NCI-H69 (cell line): ENCODE data around the gene YDJC.
"Not testable (repeated sequence)": the region's sequence is repeated elsewhere in the genome, so short reads cannot be mapped to it uniquely, and the experiment has no call there.

Source experiments
- DNase-seq: peaks from one replicate; lab custom pipeline; 2025; lab: John Stamatoyannopoulos, UW

The YDJC gene

GRCh38 chr22:21632237-21632895, 2.5 kb upstream of the YDJC start, which contains the start of gene CCDC116:
Gene CCDC116, plus strand, starts transcription at chr22:21632760. Its CDS starts 422 bp downstream, at chr22:21633182.
- DNase-seq = peak; percentile 98

- no peak for DNase-seq
Measured at GRCh38 chr22:21631025-21631424, 1.2 kb upstream of the YDJC start.

GRCh38 chr22:21628386-21629254, 1.2 kb downstream of the YDJC start:
- no peak for DNase-seq

- DNase-seq = no peak
Measured at GRCh38 chr22:21626735-21627469, 2.9 kb downstream of the YDJC start.

GRCh38 chr22:21626073-21626734, 3.6 kb downstream of the YDJC start:
- DNase-seq = no peak

- DNase-seq = no peak
Measured at GRCh38 chr22:21624880-21625791, 4.7 kb downstream of the YDJC start.

GRCh38 chr22:21624120-21624879, 5.5 kb downstream of the YDJC start:
- peak; percentile 48 for DNase-seq

GRCh38 chr22:21623648-21623970, 6.2 kb downstream of the YDJC start:
- no peak for DNase-seq

- peak; percentile 27 for DNase-seq
Measured at GRCh38 chr22:21622919-21623647, 6.7 kb downstream of the YDJC start.

GRCh38 chr22:21622011-21622918, 7.6 kb downstream of the YDJC start:
- no peak for DNase-seq

- no peak for DNase-seq
Measured at GRCh38 chr22:21621025-21621424, 8.8 kb downstream of the YDJC start.

- not testable (repeated sequence) for DNase-seq
Measured at GRCh38 chr22:21617337-21617736, 12.5 kb downstream of the YDJC start.

- no peak for DNase-seq
Measured at GRCh38 chr22:21615731-21616130, 14.1 kb downstream of the YDJC start.

GRCh38 chr22:21613553-21614233, 16.1 kb downstream of the YDJC start:
- no peak for DNase-seq

- DNase-seq = no peak
Measured at GRCh38 chr22:21612858-21613257, 17.0 kb downstream of the YDJC start.

- DNase-seq = no peak
Measured at GRCh38 chr22:21611210-21611977, 18.4 kb downstream of the YDJC start.

- not testable (repeated sequence) for DNase-seq
Measured at GRCh38 chr22:21609556-21610157, 20.2 kb downstream of the YDJC start.
